ENCODE results near the gene PODNL1. TPM values are rescaled to one million over a fixed set of nuclear protein-coding genes. Genes with fewer than 3 reads are reported as not detected.

Gene PODNL1
- total RNA-seq, 2 experiments from 2014 or later, result 0.35 to 0.48 TPM

DNA sequence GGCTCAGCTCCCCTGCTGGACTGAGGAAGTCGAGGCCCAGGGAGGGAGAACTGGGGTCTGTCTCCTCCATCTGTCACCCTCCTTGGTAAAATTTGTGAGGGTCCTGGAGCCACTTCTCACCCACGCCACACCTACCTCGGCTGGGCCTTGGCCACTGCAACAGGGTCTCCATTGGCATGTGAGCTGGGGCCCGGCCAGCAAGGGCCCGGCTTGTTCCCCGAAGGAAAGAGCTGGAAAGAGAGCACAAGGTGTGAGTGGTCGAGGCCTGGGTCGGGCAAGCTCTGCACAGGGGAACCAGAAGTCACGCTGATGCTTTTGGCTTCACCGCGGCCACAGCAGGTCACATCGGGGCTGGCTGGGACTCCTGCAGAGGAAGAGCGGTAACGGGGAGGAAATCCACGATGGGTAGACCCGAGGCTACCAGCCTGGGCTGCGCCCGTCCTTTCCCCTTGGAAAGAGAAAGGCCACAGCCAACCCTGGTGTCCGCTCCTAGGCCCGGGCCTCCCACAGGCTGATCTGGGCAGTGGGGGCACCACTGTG lies 52.3 kb downstream of the PODNL1 start:
- ChIA-PET POLR2A (interaction anchor here (0.7 to 1.4 kb wide), 3 partner anchors 14 to 146 kb away, joined by 3 to 4 read pairs (median 3); partner anchors contain the start of genes DCAF15 and IL27RA), CTCF (interaction anchor here (0.8 to 1.6 kb wide), 4 partner anchors 18 to 189 kb away, joined by 3 to 5 read pairs (median 3); no protein-coding TSS in a partner anchor)
- Mint-ChIP-seq H3K4me3 (no peak overlapping the region), H3K27me3 (no peaks in the 10 kb centered on the region), H3K36me3 (ENCODE audit: low read depth) (no peaks in the 10 kb centered on the region), H3K4me1 (peaks cover 34% of the 10 kb centered on the region), H3K27ac (no peak overlapping the region), H3K9me3 (no peaks in the 10 kb centered on the region)
- DNase-seq, result no peak

DNA sequence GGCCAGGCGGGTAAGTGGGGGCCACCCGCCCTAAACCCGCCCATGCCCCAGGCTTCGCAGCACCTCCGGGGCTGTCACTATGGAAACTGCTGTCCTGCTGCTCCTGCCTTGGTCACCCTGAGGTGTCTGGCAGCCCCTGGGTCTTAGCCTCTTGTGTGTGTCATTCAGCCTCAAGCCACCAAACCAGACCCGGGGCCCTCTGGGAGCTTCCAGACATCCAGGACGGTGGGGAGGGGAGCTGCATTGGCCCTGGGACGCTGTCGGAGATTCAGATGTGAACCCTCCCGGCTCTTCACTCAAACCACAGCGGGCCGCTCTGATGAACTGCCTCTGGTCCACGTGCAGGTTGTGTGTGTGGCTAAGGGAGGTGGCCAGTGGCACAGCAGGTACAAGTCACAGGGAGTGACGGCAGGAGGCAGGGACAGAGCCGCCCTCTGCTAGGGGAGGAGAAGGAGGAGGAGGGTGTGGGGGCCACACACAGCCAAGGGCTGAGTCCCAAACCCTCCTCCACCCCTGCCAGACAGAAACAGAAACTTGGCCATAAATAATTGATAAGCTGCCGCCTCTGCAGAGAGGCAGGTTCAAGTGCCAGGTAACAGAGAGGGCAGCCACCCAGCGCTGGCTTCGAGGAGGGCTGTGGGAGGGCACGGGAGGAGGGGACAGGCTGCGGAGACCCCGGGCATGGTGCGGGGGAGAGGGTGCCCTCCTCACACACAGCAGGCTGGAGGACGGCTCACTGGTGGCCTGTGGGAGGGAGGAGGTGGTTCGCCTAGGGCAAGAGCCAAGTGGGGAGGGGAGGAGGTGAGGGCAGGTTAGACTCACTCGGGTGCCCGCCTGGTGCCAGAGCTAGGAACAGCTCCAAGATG lies 53.3 kb downstream of the PODNL1 start:
- ChIA-PET POLR2A (interaction anchor here (1.4 kb wide), 1 partner anchor 147 kb away, joined by 3 read pairs; the partner anchor contains the start of gene IL27RA), CTCF (interaction anchor here (0.7 to 1.2 kb wide), 3 partner anchors 174 to 251 kb away, joined by 3 to 4 read pairs (median 3); partner anchors contain the start of gene ASF1B)
- no peak for DNase-seq
- Mint-ChIP-seq H3K36me3 (ENCODE audit: low read depth) (no peaks in the 10 kb centered on the region), H3K9me3 (no peaks in the 10 kb centered on the region), H3K4me1 (peaks cover 42% of the 10 kb centered on the region), H3K27ac (no peak overlapping the region), H3K4me3 (no peak overlapping the region), H3K27me3 (no peaks in the 10 kb centered on the region)

DNA sequence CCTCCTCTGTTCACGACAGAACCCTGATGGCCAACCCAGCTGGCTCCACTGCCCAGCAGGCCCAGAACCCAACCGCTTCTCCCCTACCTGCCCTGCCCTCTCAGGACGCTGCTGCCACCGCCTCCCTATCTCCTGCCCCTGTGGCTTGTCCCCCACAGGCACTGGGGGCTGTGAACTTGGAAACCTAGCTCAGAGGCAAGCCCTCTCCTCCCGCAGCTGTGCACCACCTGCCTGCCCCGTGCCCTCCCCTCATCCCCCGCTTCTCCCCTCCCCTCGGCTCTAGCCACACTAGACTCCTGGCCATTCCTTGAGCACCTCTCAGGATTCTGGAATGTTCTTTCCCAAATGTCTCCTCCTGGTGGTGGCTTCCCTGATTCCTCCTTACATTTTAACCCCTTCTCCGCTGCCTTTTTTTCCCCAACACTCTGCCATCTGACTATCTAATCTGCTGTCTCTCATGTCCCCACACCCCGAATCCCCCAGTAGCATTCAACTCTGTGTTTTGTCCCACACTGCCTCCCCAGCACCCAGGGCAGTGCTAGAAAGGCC lies 54.6 kb downstream of the PODNL1 start:
- POLR2A ChIA-PET, result interaction anchor here (0.7 to 3.5 kb wide), 3 partner anchors 27 to 197 kb away, joined by 3 to 18 read pairs (median 3); no protein-coding TSS in a partner anchor
- Mint-ChIP-seq H3K9me3 (no peaks in the 10 kb centered on the region), H3K36me3 (ENCODE audit: low read depth) (no peaks in the 10 kb centered on the region), H3K4me3 (no peak overlapping the region), H3K27ac (no peak overlapping the region), H3K27me3 (no peaks in the 10 kb centered on the region), H3K4me1 (peaks cover 46% of the 10 kb centered on the region)
- CTCF ChIA-PET, result interaction anchor here (0.6 to 3.2 kb wide), 4 partner anchors 12 to 176 kb away, joined by 4 to 15 read pairs (median 8); no protein-coding TSS in a partner anchor
- DNase-seq, result no peak

DNA sequence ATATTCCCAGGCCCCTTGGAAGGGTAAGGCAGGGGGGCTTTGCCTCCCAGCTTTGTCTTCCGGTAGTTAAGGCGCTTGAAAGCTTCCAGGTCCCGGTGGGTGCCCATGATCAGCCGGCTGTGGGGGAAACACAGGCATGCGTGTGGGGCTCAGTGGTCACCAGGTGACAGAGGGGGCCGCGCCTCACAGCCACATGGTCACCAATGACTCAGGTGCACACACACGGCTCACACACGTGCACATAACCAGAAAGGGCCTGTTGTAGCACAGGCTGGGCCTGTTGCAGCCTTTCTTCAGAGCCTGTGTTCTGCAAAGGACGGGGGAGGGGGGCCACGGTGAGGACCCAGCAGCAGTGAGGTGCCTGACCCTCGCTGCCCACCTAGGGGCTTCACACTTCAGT lies 55.4 kb downstream of the PODNL1 start:
- H3K4me3 Mint-ChIP-seq, result no peak overlapping the region
- DNase-seq, result no peak
- no peaks in the 10 kb centered on the region for H3K27me3 Mint-ChIP-seq
- no peaks in the 10 kb centered on the region for H3K9me3 Mint-ChIP-seq
- no peaks in the 10 kb centered on the region for H3K36me3 Mint-ChIP-seq (ENCODE audit: low read depth)
- ChIA-PET POLR2A (interaction anchor here (0.7 to 3.5 kb wide), 9 partner anchors 28 to 636 kb away, joined by 3 to 18 read pairs (median 4); partner anchors contain the start of genes ASF1B, DNAJB1, IL27RA and RFX1), CTCF (interaction anchor here (0.7 to 3.2 kb wide), 7 partner anchors 21 to 254 kb away, joined by 3 to 15 read pairs (median 5); partner anchors contain the start of genes ASF1B and IL27RA)
- H3K27ac Mint-ChIP-seq, result peak overlapping the region; percentile 80
- H3K4me1 Mint-ChIP-seq, result peaks cover 46% of the 10 kb centered on the region

DNA sequence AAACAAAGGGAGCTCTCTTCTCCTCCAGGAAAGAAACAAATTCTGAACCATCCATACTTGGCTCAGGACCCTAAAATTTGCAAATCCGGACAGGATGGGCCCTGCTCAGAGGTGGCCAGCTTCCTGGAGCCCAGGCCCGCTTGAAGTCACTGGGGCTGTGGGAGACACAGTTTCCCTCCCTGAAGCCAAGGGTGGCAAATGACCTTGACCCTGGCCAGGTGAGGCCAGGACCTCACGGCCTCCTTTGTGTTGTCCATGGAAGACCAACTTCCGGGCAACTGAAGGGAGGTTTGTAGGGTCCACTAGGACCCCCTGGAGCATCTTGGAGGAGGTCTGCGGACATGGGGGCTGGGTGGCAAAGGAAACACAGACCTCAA lies 55.8 kb downstream of the PODNL1 start:
- peaks cover 43% of the 10 kb centered on the region for H3K4me1 Mint-ChIP-seq
- H3K27ac Mint-ChIP-seq, result peak overlapping the region; percentile 80
- ChIA-PET POLR2A (interaction anchor here (0.7 to 3.5 kb wide), 12 partner anchors 21 to 636 kb away, joined by 3 to 18 read pairs (median 4); partner anchors contain the start of genes ASF1B, BRME1, CC2D1A and DNAJB1), CTCF (interaction anchor here (0.7 to 5.3 kb wide), 12 partner anchors 20 to 255 kb away, joined by 3 to 52 read pairs (median 8); partner anchors contain the start of genes ASF1B, IL27RA and MISP3)
- H3K9me3 Mint-ChIP-seq, result no peaks in the 10 kb centered on the region
- H3K4me3 Mint-ChIP-seq, result peak overlapping the region; percentile 52
- no peak for DNase-seq
- no peaks in the 10 kb centered on the region for H3K27me3 Mint-ChIP-seq
- no peaks in the 10 kb centered on the region for H3K36me3 Mint-ChIP-seq (ENCODE audit: low read depth)

DNA sequence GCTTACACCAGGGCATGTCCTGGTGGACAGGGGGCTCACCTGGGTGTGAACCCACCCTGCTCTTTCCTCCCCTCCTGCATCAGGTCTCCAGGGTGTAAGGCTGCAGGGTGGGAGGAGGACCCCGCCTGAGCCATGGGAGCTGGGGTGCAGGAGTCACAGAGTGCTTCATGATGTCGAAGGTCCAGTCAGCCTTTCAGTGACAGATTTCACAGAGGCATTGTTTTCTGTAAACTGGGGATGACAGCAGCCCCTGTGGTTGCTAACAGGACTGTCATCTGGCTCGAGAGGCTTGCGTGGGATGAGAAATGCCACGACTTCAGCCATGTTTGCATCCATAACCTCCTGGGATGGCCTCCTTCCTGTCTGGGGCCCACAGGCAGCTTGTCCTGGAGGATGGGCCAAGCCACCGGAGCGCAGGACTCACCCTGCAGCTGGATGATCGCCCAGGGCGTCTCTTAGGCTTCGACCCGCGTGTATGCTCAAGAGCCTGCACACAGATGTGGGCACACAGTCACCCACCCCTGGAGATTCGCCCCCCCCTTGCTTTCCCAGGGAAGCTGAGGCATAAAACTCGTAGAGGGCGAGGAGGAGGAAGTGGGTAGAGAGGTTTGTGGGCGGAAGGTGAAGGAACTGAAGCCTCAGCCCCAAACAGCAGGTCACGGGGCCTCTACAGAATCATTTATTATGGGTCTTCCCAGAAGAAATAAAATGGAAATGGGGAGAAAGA lies 56.4 kb downstream of the PODNL1 start:
- Mint-ChIP-seq H3K27ac (peak overlapping the region; percentile 80), H3K27me3 (no peaks in the 10 kb centered on the region), H3K4me1 (peaks cover 39% of the 10 kb centered on the region), H3K9me3 (no peaks in the 10 kb centered on the region), H3K4me3 (peak overlapping the region; percentile 52), H3K36me3 (ENCODE audit: low read depth) (no peaks in the 10 kb centered on the region)
- DNase-seq, result peak; percentile 71
- ChIA-PET POLR2A (interaction anchor here (0.6 to 3.5 kb wide), 15 partner anchors 21 to 637 kb away, joined by 3 to 18 read pairs (median 4); partner anchors contain the start of genes ASF1B, BRME1, CC2D1A and DNAJB1), CTCF (interaction anchor here (0.7 to 5.3 kb wide), 13 partner anchors 20 to 466 kb away, joined by 3 to 52 read pairs (median 5); partner anchors contain the start of genes ASF1B, IL27RA and MISP3)

DNA sequence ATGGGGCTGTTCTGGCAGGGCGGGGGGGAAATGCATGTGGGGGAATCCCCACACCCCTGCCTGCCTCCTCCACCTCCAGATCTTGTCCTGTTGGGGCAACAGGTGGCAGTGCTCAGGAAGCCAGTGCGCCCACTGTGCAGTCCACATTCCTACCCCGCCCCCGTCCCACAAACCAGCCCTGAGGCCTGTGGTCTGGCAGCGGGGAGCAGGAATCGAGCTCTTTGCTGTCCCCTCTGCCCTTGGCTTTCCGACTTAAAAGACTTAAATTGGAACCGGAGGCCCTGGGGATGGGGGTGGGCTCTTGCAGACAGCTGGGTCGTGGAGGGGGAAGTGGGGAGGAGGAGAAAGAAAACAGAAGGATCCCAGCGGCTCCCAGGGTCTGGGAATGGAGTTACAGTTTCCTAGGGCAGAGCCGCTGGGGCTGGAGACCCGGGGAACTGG lies 56.9 kb downstream of the PODNL1 start:
- CTCF ChIA-PET, result interaction anchor here (0.8 to 5.3 kb wide), 15 partner anchors 22 to 467 kb away, joined by 3 to 52 read pairs (median 5); partner anchors contain the start of genes ASF1B, C19orf53, IL27RA and MISP3
- POLR2A ChIA-PET, result interaction anchor here (0.6 to 3.5 kb wide), 16 partner anchors 22 to 637 kb away, joined by 3 to 18 read pairs (median 4); partner anchors contain the start of genes ASF1B, BRME1, CC2D1A and DNAJB1
- peak overlapping the region; percentile 80 for H3K27ac Mint-ChIP-seq
- H3K9me3 Mint-ChIP-seq, result no peaks in the 10 kb centered on the region
- peaks cover 37% of the 10 kb centered on the region for H3K4me1 Mint-ChIP-seq
- H3K4me3 Mint-ChIP-seq, result no peak overlapping the region
- no peaks in the 10 kb centered on the region for H3K36me3 Mint-ChIP-seq (ENCODE audit: low read depth)
- no peaks in the 10 kb centered on the region for H3K27me3 Mint-ChIP-seq
- peak; percentile 31 for DNase-seq

Other genes starting within 250 kb of the PODNL1 start
- 10 to 100 TPM; 22.4 to 22.7 TPM for gene MRI1, start 173.9 kb downstream of the PODNL1 start, total RNA-seq
- gene C19orf53, start 164.0 kb downstream of the PODNL1 start, total RNA-seq, result 10 to 100 TPM; 79.4 to 83.7 TPM
- gene ZSWIM4, start 143.0 kb downstream of the PODNL1 start, total RNA-seq, result 10 to 100 TPM; 10.1 to 10.4 TPM
- under 1 TPM; 0.65 to 0.95 TPM for gene NANOS3, start 61.3 kb downstream of the PODNL1 start, total RNA-seq
- gene BRME1, start 32.3 kb downstream of the PODNL1 start, total RNA-seq, result 1 to 10 TPM; 3.8 to 4.4 TPM
- 10 to 100 TPM; 30.6 to 32.7 TPM for gene CC2D1A, start 32.2 kb downstream of the PODNL1 start, total RNA-seq
- 10 to 100 TPM; 76.2 to 78.4 TPM for gene DCAF15, start 14.1 kb upstream of the PODNL1 start, total RNA-seq
- 10 to 100 TPM; 16.8 to 18.6 TPM for gene RFX1, start 67.9 kb upstream of the PODNL1 start, total RNA-seq
- not detected for gene RLN3, start 89.7 kb upstream of the PODNL1 start, total RNA-seq
- 10 to 100 TPM; 55.5 to 58.1 TPM for gene IL27RA, start 93.3 kb upstream of the PODNL1 start, total RNA-seq
- not detected for gene PALM3, start 123.7 kb upstream of the PODNL1 start, total RNA-seq
- 1 to 10 TPM; 3.2 to 3.5 TPM for gene MISP3, start 134.4 kb upstream of the PODNL1 start, total RNA-seq
- under 1 TPM in 1 of 2 experiments, not detected in 1; 0.35 TPM for gene C19orf67, start 147.4 kb upstream of the PODNL1 start, total RNA-seq
- 10 to 100 TPM; 63.4 to 64.6 TPM for gene SAMD1, start 152.3 kb upstream of the PODNL1 start, total RNA-seq
- gene PRKACA, start 179.3 kb upstream of the PODNL1 start, total RNA-seq, result 10 to 100 TPM; 48.1 to 49.8 TPM
- 10 to 100 TPM; 93.5 to 94.8 TPM for gene ASF1B, start 198.2 kb upstream of the PODNL1 start, total RNA-seq